CD14-positive monocyte (primary cell): ENCODE results near the gene RNU6-8. TPM values are rescaled to one million over a fixed set of nuclear protein-coding genes. Genes with fewer than 3 reads are reported as not detected.

ENCODE experiments used
- DNase-seq, 3 donors: peaks; one replicate each; pipeline ENCODE4 v3.0.0-alpha.2; 2011 to 2022
- H2AFZ ChIP-seq: 2 replicates; pipeline ENCODE4 v1.6.0; 2012; ENCODE audit warnings: mild to moderate bottlenecking, low read depth, low read length, inconsistent platforms; ENCODE audit not compliant: insufficient read depth, poor library complexity, severe bottlenecking
- H3K27ac ChIP-seq, 2 donors: 1 replicate in 1 of 2; 2 replicates in 1 of 2; pipeline ENCODE4 v1.5.1; 2012 to 2013; ENCODE audit warnings: low read length in 2 of 2, control low read depth in 1 of 2, inconsistent platforms in 1 of 2, low read depth in 1 of 2, mild to moderate bottlenecking in 1 of 2
- H3K27me3 ChIP-seq, 2 donors: one replicate each; pipeline versions ENCODE4 v1.6.0 to v1.6.1; 2011 to 2013; ENCODE audit warnings: low read length in 2 of 2; ENCODE audit not compliant: control insufficient read depth in 2 of 2, insufficient read depth in 2 of 2
- H3K36me3 ChIP-seq, 2 donors: replicated peaks in 1 of 2; 1 replicate in 1 of 2; 2 replicates in 1 of 2; pipeline versions ENCODE4 v1.5.1 to v1.6.1; 2012 to 2013; ENCODE audit warnings: low read length in 2 of 2, control low read depth in 1 of 2, inconsistent platforms in 1 of 2, mild to moderate bottlenecking in 1 of 2; ENCODE audit not compliant: insufficient read depth in 2 of 2, control insufficient read depth in 1 of 2
- H3K4me1 ChIP-seq, 2 donors: 1 replicate in 1 of 2; 2 replicates in 1 of 2; pipeline versions ENCODE4 v1.5.1 to v1.6.1; 2012 to 2013; ENCODE audit warnings: low read length in 2 of 2, control low read depth in 1 of 2, inconsistent platforms in 1 of 2, mild to moderate bottlenecking in 1 of 2, moderate library complexity in 1 of 2; ENCODE audit not compliant: insufficient read depth in 2 of 2, control insufficient read depth in 1 of 2
- H3K4me2 ChIP-seq: replicated peaks from 2 replicates; pipeline ENCODE3; 2012; ENCODE audit warnings: low read length, moderate library complexity, mild to moderate bottlenecking; ENCODE audit not compliant: poor library complexity, severe bottlenecking; ENCODE audit errors: extremely low read depth
- H3K4me3 ChIP-seq, 3 experiments: fragments of 200-600 bp in 1 of 3; sonication (generic) in 1 of 3; replicated peaks in 1 of 3; 1 replicate in 2 of 3; 2 replicates in 1 of 3; pipeline ENCODE4 v1.5.1; 2011 to 2013; ENCODE audit warnings: low read length in 3 of 3, mild to moderate bottlenecking in 3 of 3, control low read depth in 2 of 3, low read depth in 2 of 3, inconsistent platforms in 1 of 3, moderate library complexity in 1 of 3
- H3K79me2 ChIP-seq: 2 replicates; pipeline ENCODE4 v1.6.0; 2012; ENCODE audit warnings: mild to moderate bottlenecking, control low read depth, inconsistent platforms, low read length, moderate library complexity; ENCODE audit not compliant: insufficient read depth
- H3K9ac ChIP-seq: 2 replicates; pipeline ENCODE4 v1.6.0; 2017; ENCODE audit warnings: low read length, mild to moderate bottlenecking; ENCODE audit not compliant: insufficient read depth, poor library complexity, severe bottlenecking
- H3K9me3 ChIP-seq, 2 donors: replicated peaks in 1 of 2; 1 replicate in 1 of 2; 2 replicates in 1 of 2; pipeline versions ENCODE4 v1.5.1 to v1.6.1; 2012 to 2013; ENCODE audit warnings: low read length in 2 of 2, control low read depth in 1 of 2; ENCODE audit not compliant: control insufficient read depth in 1 of 2, insufficient read depth in 1 of 2
- H4K20me1 ChIP-seq: 2 replicates; pipeline ENCODE4 v1.6.0; 2012; ENCODE audit warnings: mild to moderate bottlenecking, low read length, control low read depth, moderate library complexity; ENCODE audit not compliant: insufficient read depth
- H3K27ac Mint-ChIP-seq, 7 donors: one replicate each; pipeline ENCODE4 v1.8.0; 2020; ENCODE audit warnings: mild to moderate bottlenecking in 7 of 7, mixed read lengths in 7 of 7, moderate library complexity in 6 of 7, inconsistent platforms in 2 of 7
- H3K27me3 Mint-ChIP-seq, 3 donors: one replicate each; pipeline ENCODE4 v1.8.0; 2021 to 2022; ENCODE audit warnings: low read depth in 3 of 3, mild to moderate bottlenecking in 3 of 3, mixed read lengths in 3 of 3, moderate library complexity in 3 of 3, inconsistent platforms in 1 of 3
- H3K36me3 Mint-ChIP-seq, 2 donors: one replicate each; pipeline ENCODE4 v1.8.0; 2020; ENCODE audit warnings: mixed read lengths in 2 of 2, inconsistent platforms in 1 of 2, mild to moderate bottlenecking in 1 of 2
- H3K4me1 Mint-ChIP-seq: one replicate; pipeline ENCODE4 v1.8.0; 2020; ENCODE audit warnings: mild to moderate bottlenecking, mixed read lengths
- H3K4me3 Mint-ChIP-seq, 2 donors: one replicate each; pipeline ENCODE4 v1.8.0; 2020; ENCODE audit warnings: mild to moderate bottlenecking in 2 of 2, mixed read lengths in 2 of 2, moderate library complexity in 1 of 2
- H3K9me3 Mint-ChIP-seq, 7 donors: one replicate each; pipeline ENCODE4 v1.8.0; 2020 to 2022; ENCODE audit warnings: mixed read lengths in 7 of 7, mild to moderate bottlenecking in 6 of 7, moderate library complexity in 6 of 7, inconsistent platforms in 2 of 7
- CTCF ChIP-seq: fragments of 200-600 bp; IDR thresholded peaks from one replicate; pipeline ENCODE4 v1.8.0; 2022; ENCODE audit warnings: antibody characterized with exemption, mild to moderate bottlenecking
- WGBS: methylation state at CpG from one replicate; pipeline ENCODE4 v1.1.5; 2013; ENCODE audit warnings: missing lambda C conversion rate; ENCODE audit not compliant: insufficient coverage; 5-methylcytosine and 5-hydroxymethylcytosine counted together
- intact Hi-C, 2 donors: fragments of 100-400 bp; cut with micrococcal nuclease; formaldehyde crosslinking; loops; one replicate each; pipeline versions ENCODE4 v1.15.0 to v1.15.1; 2023
- polyA plus RNA-seq, 3 donors: library from polyadenylated mRNA; depleted of rRNA in 1 of 3; unstranded in 2 of 3; stranded (reverse) in 1 of 3; fragments of 300-500 nt in 2 of 3; fragments of >200 nt in 1 of 3; fragmentation: Illumina TruSeq in 2 of 3; gene quantifications; 1 replicate in 2 of 3; 2 replicates in 1 of 3; pipeline ENCODE4 v1.2.3, GENCODE V29; 2012 to 2021

RNU6-8 gene
- polyA plus RNA-seq, 3 donors, result not detected

- no peaks in the 10 kb centered on the region for H3K9me3 Mint-ChIP-seq
- Histone ChIP-seq H3K4me2 (no peak overlapping the region), H4K20me1 (no peaks in the 10 kb centered on the region), H3K9ac (no peak overlapping the region), H3K27me3 (no peaks in the 10 kb centered on the region), H3K4me1 (no peaks in the 10 kb centered on the region), H3K36me3 (no peaks in the 10 kb centered on the region), H2AFZ (no peak overlapping the region), H3K9me3 (no peaks in the 10 kb centered on the region), H3K79me2 (no peaks in the 10 kb centered on the region), H3K4me3 (no peak overlapping the region), H3K27ac (no peak overlapping the region)
- peaks cover 2% of the 10 kb centered on the region for H3K4me1 Mint-ChIP-seq
- TF ChIP-seq CTCF, result no peak
- no peak for DNase-seq
- no peaks in the 10 kb centered on the region for H3K36me3 Mint-ChIP-seq
- no peak overlapping the region for H3K27ac Mint-ChIP-seq
- H3K4me3 Mint-ChIP-seq, result no peak overlapping the region
- intact Hi-C loops, result no loop called here
- WGBS, result no CpG with 5 or more reads among the region's 1 CpG
- peaks cover 0 to 8% (median 2%) of the 10 kb centered on the region in 3 donors for H3K27me3 Mint-ChIP-seq
Measured at GRCh38 chr14:32226056-32226455, 23.0 kb upstream of the RNU6-8 start.

- no peak overlapping the region for H2AFZ ChIP-seq
- no CpG with 5 or more reads among the region's 1 CpG for WGBS
Measured at GRCh38 chr14:32225378-32225920, 22.4 kb upstream of the RNU6-8 start.

More at GRCh38 chr14:32225378-32225920, 22.4 kb upstream of the RNU6-8 start:
- Histone ChIP-seq H3K27ac (no peak overlapping the region), H4K20me1 (no peaks in the 10 kb centered on the region), H3K4me1 (no peaks in the 10 kb centered on the region), H3K4me2 (no peak overlapping the region), H3K79me2 (no peaks in the 10 kb centered on the region), H3K9ac (no peak overlapping the region), H3K9me3 (no peaks in the 10 kb centered on the region), H3K27me3 (no peaks in the 10 kb centered on the region), H3K4me3 (no peak overlapping the region), H3K36me3 (no peaks in the 10 kb centered on the region)
- TF ChIP-seq CTCF, result no peak
- Mint-ChIP-seq H3K4me1 (peaks cover 2% of the 10 kb centered on the region), H3K9me3 (no peaks in the 10 kb centered on the region), H3K27ac (no peak overlapping the region), H3K4me3 (no peak overlapping the region), H3K27me3 (peaks cover 0 to 8% (median 2%) of the 10 kb centered on the region in 3 donors), H3K36me3 (no peaks in the 10 kb centered on the region)
- DNase-seq, result no peak
- intact Hi-C loops, result no loop called here
